GM12892 (cell line): ENCODE measurements around the gene DPRX.

Experiments used
- POLR2A ChIP-seq: IDR thresholded peaks from 2 replicates; pipeline ENCODE4 v1.6.1; 2011; ENCODE audit warnings: low read depth, low read length, control low read depth
- POLR2AphosphoS5 ChIP-seq: IDR thresholded peaks from 2 replicates; pipeline ENCODE4 v1.6.1; 2011; ENCODE audit warnings: low read depth, low read length, control low read depth
- TAF1 ChIP-seq: IDR thresholded peaks from 2 replicates; pipeline ENCODE4 v1.6.1; 2011; ENCODE audit warnings: low read depth, mild to moderate bottlenecking, control low read depth, low read length, borderline replicate concordance

- TF ChIP-seq TAF1 (no peak), POLR2AphosphoS5 (no peak), POLR2A (no peak)
Observed at GRCh38 chr19:53594811-53595509, 36.8 kb upstream of the DPRX start.
